GM21576 (cell line): ENCODE measurements around the gene POT1.

ENCODE experiments used
- ATAC-seq: cut with Tn5 transposase; IDR thresholded peaks from one replicate; pipeline ENCODE4 v1.9.1; 2021; ENCODE audit warnings: mild to moderate bottlenecking, moderate library complexity; ENCODE audit not compliant: unreplicated experiment

Gene POT1

DNA sequence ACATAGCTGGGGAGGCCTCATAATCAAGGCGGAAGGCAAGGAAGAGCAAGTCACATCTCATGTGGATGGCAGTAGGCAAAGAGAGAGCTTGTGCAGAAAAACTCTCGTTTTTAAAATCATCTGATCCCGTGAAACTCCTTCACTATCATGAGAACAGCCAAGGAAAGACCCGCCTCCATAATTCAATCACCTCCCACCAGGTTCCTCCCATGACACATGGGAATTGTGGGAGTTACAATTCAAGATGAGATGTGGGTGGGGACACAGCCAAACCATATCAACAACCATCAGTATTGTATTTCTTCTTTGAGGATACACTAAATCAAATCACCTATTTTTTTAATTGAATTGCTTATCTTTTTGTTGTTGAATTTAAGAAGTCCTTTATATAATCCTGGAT is 16.7 kb downstream of the POT1 start:
- ATAC-seq: no peak

DNA sequence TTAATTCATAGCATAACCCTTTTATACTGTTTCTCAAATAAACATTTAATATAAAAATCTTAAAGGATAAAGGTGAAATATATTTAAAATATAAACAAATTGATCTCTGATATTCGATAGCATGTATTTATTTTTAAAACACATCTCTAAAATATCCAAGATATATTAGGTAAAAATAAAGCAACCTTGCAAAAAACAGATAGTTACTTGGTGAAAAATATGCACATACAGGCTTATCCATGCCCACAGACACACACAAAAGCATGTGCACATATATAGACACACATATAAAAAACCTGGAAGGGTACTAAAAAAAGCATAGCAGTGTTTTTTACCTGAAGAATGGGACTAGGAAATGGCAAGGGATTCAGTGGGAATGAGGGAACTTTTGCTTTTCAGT is 19.8 kb downstream of the POT1 start:
- no peak for ATAC-seq

DNA sequence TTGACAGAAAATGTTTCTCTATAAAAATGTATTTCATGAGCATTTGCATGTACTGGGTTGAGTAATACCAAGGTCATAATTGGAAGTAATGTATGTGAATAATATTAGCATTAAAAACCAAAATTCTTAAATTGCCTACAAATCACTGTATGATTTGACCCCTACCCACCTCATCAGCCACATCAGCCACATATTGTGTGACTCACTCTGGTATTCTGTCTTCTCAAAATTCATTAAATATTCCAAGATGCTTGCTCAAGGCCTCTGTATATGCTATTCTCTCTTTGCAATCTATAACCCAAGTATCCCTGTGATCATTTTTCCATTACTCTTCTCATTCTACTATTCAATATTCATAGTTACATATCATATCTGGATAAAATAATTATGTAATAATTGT is 21.4 kb downstream of the POT1 start:
- no peak for ATAC-seq

DNA sequence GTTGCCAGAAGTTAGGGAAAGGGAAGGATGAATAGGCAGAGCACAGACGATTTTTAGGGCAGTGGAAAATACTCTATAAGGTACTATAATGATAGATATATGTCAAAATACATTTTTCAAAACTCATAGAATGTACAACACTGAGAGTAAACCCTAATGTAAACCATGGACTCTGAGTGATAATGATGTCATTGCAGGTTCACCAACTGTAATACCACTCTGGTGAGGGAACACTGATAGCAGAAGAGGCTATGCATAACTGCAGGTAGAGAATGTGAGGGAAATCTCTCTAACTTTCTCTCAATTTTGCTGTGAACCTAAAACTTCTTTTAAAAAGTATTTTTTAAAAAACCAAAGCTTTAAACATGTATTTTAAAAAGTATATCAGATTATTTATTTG is 22.1 kb downstream of the POT1 start:
- ATAC-seq: no peak

DNA sequence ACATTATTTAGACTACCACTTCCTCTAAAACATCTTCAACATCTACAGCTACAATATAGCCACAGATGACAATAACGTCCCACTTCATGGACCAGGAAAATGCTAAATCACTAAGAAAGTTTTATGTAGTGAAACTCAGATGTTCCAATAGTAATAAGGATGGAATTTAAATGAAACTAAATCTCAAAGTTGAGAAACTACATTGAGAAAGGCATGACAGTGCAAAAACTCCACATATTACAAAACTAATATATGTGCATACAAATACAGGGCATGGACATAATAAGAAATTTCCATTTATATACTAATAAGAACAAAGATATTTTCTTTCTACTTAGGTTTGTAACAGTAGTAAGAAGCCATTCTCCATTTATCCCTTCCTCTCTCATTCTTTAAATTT is 31.1 kb downstream of the POT1 start:
- ATAC-seq: no peak

DNA sequence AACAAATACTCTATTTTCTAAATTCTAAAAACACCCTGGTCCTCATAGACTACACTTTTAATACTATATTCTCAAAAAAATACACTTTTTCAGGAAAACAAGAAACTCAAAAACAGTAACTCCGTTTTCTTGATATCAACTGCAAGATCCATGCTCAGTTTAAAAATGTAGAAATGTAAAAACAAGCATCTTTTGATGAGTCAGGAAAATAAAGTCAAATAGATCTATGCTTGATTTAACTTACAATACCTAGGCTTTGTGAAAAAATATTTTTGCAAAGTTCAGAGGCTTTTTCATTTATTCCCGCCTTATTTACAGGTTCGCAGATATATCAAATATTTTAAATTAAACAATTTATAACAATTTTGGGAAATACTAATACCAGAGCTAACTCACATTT is 33.6 kb downstream of the POT1 start:
- ATAC-seq: no peak

DNA sequence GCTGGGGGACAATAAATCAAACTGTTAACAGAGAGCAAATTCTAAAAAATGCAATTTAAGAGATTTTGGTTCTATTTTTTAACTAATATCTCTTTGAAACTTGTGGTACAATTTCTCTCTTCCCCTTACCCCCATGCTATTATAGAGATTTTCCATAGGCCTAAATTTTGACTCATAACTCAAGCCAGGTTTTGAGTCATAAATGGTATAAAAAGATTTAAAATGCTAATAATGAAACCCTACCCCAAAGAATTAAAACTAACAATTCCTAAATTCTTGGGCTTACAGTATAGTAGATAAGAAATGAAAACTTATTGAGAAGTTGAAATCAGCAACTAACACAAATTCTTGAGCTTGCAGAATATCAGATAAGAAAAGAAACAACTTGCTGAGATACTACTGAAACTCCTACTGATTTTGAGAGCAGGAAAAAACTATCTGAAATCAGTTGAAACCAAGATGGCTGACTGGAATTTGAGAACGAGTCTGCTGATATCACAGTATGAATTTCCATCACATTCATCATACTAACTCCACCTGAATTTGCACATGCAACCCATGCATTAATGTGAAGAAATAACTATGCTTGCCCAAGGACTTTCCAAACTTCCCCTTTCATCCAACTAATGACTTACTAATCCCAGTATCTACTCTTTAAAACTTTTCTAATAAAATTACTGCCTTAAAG is 36.3 kb downstream of the POT1 start:
- peak; percentile 84 for ATAC-seq

DNA sequence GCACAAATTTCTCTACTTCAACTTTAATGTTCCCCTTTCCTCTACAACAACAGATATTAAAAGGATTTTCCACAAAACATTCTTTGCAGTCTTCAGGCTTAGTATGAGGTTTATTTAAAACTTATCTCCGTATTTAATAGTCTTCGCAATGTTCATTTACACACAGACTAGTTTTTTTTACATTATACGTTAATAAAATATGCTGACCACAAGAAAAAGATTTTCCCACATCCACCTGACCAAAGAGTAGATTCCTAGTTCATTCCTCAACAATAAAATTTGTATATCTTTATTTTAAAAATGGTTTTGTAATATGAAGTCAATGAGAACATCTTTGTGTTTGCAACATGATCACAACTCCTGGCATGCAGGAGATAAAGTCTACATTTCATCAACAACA is 42.4 kb downstream of the POT1 start:
- no peak for ATAC-seq

DNA sequence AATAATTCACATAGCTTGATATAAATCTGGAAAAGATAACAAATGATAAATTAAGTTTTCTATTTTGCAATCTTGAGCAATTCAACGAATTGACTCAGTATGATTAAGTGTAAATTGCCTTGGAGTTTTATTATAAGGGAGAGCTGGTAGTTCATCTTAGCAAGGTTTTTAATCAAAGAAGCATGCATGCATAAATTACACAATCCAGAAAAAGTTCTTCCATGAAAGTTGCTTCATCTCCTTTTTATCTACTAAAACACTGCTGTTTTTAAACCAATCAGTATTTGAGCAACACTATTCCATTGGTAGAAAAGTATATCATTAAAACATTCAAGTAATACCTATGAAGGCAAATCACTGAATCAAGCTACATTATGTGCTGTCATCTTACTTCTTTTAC is 47.6 kb downstream of the POT1 start:
- no peak for ATAC-seq

DNA sequence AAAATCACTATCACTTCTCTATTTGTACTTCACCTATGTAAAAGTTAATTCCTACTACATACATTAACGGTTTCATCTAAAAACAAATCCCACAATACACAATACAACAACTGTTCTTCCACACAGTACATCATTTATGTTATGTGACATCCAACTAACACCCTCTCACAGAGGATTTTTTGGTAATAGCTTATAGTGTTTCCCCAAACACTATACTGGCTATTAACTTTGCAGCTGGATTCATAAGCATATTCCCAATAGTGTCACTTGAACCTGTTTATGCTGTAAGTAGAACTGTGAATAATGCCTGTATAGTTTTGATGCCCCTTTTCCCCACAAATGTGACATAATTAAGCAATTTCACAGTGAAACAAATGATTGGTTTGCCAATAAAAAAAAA is 49.9 kb downstream of the POT1 start:
- no peak for ATAC-seq

DNA sequence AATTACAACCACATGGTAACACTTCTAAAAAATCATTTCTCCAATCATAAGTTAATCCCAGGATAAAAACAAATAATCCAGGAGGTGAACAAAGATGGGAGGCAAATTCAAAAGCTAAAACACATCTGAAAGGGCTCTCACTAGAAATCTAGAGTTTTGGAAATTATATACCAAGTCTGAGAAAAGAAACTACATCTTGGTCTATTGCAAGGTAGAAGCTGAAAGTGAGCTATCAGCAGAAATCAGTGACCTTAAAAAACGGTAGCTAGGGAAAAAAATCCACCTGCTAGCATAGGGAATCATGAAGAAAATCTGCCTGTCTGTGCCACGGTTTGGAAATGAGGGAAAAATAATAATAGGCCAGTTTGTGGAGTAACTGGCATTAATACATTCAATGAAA is 50.5 kb downstream of the POT1 start:
- no peak for ATAC-seq

DNA sequence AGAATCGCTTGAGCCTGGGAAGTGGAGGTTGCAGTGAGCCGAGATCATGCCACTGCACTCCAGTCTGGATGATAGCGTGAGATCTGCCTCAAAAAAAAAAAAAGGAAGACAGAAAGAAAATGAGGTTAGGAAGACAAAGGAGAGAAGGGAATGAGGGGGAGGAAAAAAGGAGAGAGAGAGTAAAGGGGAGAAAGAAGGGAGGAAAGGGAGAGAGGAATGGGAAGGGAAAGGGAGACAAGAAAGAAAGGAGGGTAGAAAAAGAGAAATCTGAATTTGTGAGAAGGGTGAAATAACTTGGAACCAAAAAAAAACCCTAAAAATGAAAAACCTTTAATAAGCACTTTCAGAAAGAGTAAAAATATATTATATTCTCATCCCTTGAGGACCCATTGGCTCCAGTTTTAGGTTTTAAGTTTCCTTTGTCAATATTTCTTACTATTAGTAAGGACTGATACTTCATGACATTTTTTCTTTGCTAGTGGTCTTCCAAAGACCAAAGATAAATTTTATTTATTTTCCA is 54.9 kb downstream of the POT1 start:
- ATAC-seq: no peak

DNA sequence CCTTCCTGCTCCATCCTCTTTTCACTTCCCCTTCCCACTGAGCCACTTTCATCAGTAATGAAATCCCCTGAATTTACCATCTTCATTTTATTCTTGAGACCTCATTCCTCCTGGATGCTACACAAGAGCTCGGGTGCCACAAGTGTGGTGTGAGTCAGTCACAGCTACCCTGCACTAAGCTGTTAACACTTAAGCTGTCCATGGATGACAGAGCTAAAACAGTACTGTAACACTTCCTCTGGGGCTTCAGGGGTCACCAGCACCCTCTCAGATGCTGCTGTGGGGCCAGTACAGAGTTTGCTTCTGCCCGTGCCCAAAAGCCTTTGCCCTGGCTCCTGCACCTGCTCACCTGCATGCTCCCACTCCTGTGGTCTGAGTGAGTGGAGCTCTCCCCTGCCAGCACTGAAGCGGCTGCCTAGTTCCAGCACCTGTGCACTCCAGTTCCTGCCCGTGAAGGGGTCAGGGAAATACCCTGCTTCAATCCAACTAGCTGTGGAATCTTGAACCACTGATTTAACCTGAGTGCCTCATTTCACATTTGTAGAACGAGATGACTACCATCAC is 71.9 kb downstream of the POT1 start:
- ATAC-seq: no peak

DNA sequence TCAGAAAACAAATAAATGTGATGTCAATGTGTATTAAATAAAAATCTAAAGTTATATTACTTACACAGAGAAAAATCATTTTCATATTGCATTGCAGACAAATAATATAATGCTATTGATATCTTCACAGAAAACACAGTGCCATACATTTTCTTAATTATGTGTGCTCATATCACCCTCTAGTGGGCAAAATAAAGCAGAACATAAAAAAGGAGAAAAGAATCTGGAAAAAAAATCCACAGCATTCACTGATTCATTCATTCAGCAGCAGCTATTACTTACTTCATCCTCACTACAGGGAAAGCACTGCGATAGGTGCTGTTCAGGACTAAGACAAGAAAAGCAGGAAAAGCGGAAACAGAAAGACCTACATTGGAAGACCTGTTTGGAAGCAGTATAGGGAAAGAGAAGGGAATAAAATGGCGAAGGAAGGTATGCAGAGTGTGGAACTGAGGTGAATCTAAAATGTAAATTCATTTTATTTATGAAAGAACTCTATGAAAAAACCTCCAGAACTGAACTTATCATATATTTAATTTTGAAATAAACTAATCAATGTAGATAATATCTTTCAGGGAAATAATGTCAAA is 73.2 kb downstream of the POT1 start:
- no peak for ATAC-seq

DNA sequence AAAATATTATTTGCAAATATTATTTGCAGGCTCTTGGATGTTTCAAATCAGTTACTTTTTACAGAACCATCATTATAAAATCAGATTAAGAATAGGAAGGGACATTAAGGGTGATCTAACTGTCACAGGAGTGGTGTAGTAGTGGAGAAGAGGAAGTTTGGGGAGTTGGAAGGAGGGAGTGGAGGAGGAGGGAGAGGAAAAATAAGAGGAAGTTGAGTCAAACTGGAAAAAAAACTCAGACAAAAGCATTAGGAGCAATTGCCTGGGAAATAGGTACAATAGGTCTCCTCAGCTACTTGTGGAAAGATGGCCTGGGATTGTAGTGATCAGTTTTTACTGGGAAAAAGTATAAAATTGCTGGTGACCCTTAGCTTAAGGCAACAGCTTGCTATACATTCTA is 86.3 kb downstream of the POT1 start:
- no peak for ATAC-seq

DNA sequence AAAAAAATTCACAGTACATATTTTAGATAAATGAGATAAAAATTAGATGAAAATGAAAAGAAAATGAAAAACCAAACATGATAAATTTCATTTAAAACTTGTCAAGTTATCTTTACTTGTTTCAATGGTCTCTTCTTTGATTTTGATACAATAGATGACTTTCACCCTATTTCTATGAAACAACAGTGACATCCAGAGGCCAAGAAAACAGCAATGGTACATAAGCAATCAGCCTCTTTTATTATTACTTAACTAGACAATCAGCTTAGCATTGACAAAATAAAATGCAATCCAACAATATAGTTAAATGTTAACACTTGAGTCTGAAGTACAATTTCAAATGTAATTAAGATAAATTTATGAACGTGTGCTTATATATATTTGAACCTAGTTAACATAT is 89.2 kb downstream of the POT1 start:
- no peak for ATAC-seq

DNA sequence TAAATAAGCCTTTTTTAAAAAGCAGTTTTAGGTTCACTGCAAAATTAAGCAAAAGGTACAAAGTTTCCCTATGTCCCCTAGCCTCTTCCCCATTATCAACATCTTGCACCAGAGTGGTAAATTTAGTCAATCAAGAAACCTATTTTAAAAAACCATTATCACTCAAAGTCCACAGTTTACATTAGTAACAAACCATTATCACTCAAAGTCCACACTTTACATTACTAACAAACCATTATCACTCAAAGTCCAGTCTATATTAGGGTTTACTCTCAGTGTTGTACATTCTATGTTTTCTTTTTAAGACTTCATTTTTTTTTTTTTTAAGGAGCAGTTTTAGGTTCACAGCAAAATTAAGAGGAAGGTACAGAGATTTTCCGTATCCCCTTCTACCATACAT is 89.9 kb downstream of the POT1 start:
- ATAC-seq: no peak

DNA sequence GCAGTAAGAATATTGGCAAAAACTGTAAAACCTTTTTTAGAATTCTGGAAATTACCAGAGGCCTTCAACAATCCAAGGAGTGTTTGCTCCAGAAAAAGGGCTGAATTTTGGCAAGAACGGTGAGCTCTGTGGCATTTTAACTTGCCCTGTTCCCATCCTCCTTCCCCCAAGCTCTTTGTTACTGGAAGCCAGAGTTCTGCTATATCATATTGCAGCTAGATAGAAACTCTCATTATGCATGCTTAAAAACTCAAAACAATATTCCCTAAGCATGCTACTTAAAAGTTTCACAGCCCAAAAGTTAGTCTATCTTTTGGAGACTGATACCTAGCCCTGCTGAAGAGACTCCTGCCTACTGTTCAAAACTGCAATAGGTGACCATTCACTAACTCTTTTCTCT is 93.5 kb downstream of the POT1 start:
- no peak for ATAC-seq

DNA sequence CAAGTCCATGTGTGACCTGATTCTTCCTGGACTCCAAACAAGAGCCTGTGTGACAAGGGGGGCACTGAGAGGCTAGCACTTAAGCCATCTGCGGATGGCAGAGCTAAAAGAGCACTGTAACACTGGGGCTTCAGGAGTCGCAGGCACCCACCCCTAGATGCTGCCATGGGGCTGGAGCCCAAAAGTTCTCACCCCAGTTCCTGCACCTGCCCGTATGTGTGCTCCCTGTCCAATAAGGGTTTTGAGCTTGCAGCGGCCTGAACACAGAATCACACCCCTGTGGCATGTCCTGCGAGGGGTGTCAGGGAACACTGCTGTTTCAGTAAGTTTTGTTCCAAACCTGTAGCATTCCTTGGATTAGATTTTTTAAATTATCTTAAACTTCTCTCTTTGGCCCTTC is 110.8 kb downstream of the POT1 start:
- ATAC-seq: no peak

DNA sequence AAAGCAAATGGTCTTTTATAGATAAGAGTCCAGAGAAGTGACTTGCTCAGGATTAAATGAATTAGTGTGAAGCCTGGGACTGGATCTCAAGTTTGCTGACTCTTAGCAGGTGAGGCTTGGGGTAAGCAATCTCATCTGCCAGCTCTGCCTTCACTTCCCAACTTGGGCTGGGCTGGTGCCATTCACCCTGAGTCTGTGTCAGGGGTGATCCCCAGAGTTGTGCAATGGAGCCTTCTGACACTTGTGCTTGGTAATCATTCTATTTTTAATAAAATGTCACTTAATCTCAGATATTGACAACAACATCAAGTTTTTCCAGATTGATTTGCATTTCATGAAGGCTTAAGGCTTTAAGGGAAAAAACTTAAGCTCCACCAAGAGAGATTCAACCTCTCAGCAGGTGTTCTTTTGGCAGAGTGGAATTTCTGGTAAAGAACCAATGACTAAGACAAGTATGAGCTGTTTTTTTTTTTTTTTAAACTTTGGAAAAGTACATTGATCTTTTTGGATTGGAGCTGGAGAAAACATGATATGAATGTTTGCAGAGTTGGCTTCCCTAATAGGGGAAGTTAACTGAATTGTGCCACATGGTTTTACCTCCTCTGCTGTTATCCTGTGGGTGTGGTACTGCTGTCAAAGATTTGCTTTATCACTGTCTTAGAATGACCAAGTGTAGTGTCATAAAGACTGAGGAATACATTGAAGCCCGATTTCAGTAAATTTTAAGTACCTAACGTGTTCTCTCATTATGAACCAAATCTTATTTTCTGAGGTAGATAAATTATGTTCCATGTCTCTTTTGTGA is 115.4 kb downstream of the POT1 start:
- ATAC-seq: no peak

DNA sequence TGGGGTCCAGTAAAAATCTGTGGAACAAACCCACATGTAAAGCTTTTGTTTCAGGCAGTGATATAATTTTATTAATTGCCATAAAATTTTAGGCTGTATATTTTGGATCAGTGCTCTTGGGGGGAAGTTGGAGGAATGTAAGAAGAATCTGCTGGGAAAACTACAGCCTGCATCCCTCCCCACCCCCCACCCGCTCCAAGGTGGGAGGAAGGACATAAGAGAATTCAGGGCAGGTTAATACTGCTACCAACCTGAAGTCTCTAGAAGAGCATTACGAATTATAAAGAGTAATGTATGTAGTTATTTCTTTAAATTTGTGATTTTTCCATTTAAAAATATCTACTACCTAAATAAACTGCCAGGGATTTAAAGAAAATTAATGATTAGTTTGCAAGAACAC is 116.9 kb downstream of the POT1 start:
- ATAC-seq: no peak

DNA sequence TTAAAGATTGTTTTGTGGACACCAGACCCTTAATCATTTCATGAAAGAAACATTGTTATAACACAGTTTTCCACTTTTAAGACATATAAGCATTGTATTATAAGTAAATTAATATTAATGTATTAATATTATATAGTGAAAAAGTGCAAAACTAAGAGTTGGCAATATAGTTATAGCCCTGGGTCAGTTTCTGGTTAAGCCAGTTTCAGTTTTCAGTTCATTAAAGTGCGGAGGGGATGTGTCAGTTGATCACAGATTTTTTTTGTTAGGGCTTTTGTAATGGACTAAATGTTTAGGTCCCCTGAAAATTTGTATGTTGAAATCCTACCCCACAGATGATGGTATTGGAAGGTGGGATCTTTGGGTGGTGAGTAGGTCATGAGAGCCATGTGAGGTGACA is 118.3 kb downstream of the POT1 start:
- no peak for ATAC-seq
